Subcutaneous abdominal adipose tissue (tissue), 5 donors: ENCODE results near the gene ADORA2B.

Experiments used
- H3K27ac ChIP-seq: one replicate; pipeline ENCODE4 v1.7.0; 2013; ENCODE audit warnings: low read depth, mild to moderate bottlenecking, inconsistent platforms, low read length, moderate library complexity
- H3K27me3 ChIP-seq, 5 donors: one replicate each; pipeline ENCODE4 v1.7.0; 2013; ENCODE audit warnings: low read length in 5 of 5, inconsistent platforms in 1 of 5; ENCODE audit not compliant: control insufficient read depth in 5 of 5, insufficient read depth in 4 of 5
- H3K36me3 ChIP-seq, 5 donors: one replicate each; pipeline ENCODE4 v1.7.0; 2013; ENCODE audit warnings: low read length in 5 of 5; ENCODE audit not compliant: control insufficient read depth in 5 of 5, insufficient read depth in 5 of 5
- H3K4me1 ChIP-seq, 5 donors: one replicate each; pipeline ENCODE4 v1.7.0; 2013; ENCODE audit warnings: low read length in 5 of 5, mild to moderate bottlenecking in 3 of 5, moderate library complexity in 1 of 5; ENCODE audit not compliant: control insufficient read depth in 5 of 5, insufficient read depth in 5 of 5
- H3K4me3 ChIP-seq, 5 donors: one replicate each; pipeline ENCODE4 v1.7.0; 2013; ENCODE audit warnings: low read length in 5 of 5, low read depth in 1 of 5
- H3K9ac ChIP-seq, 5 donors: one replicate each; pipeline ENCODE4 v1.7.0; 2013; ENCODE audit warnings: low read length in 5 of 5, mild to moderate bottlenecking in 4 of 5, moderate library complexity in 3 of 5
- H3K9me3 ChIP-seq, 5 donors: one replicate each; pipeline ENCODE4 v1.7.0; 2013; ENCODE audit warnings: low read length in 5 of 5; ENCODE audit not compliant: control insufficient read depth in 5 of 5
- donor health status: healthy.
- donor health status: healthy.
- donor health status: healthy.
- donor health status: healthy.
- donor health status: healthy.

The ADORA2B gene

GRCh38 chr17:15965528-15965927 is 20.6 kb downstream of the ADORA2B start:
- H3K4me1 ChIP-seq = peaks cover 0 to 12% (median 7%) of the 10 kb centered on the region in 5 donors
- H3K9ac ChIP-seq = no peak overlapping the region
- no peak overlapping the region for H3K27ac ChIP-seq
- no peak overlapping the region for H3K4me3 ChIP-seq
- no peaks in the 10 kb centered on the region for H3K36me3 ChIP-seq
- H3K27me3 ChIP-seq = peaks cover 0 to 3% (median 0%) of the 10 kb centered on the region in 5 donors
- no peaks in the 10 kb centered on the region for H3K9me3 ChIP-seq

GRCh38 chr17:15966183-15966878 is 21.4 kb downstream of the ADORA2B start:
- H3K4me1 ChIP-seq = peaks cover 0 to 12% (median 7%) of the 10 kb centered on the region in 5 donors
- H3K27me3 ChIP-seq = peaks cover 0 to 3% (median 0%) of the 10 kb centered on the region in 5 donors
- H3K27ac ChIP-seq = no peak overlapping the region
- no peaks in the 10 kb centered on the region for H3K36me3 ChIP-seq
- no peaks in the 10 kb centered on the region for H3K9me3 ChIP-seq
- H3K9ac ChIP-seq = peak overlapping the region in 1 of 5 donors; percentile 26
- peak overlapping the region in 1 of 5 donors; percentile 5 for H3K4me3 ChIP-seq

- H3K9ac ChIP-seq = peak overlapping the region in 1 of 5 donors; percentile 26
Measured at GRCh38 chr17:15966879-15967248, 21.9 kb downstream of the ADORA2B start.

GRCh38 chr17:15967706-15968399 is 22.9 kb downstream of the ADORA2B start:
- Histone ChIP-seq H3K9ac (no peak overlapping the region), H3K4me1 (peaks cover 0 to 12% (median 7%) of the 10 kb centered on the region in 5 donors), H3K4me3 (no peak overlapping the region), H3K36me3 (no peaks in the 10 kb centered on the region), H3K9me3 (no peaks in the 10 kb centered on the region), H3K27me3 (peaks cover 0 to 3% (median 0%) of the 10 kb centered on the region in 5 donors), H3K27ac (no peak overlapping the region)

More at GRCh38 chr17:15966879-15967248, 21.9 kb downstream of the ADORA2B start:
- peaks cover 0 to 12% (median 7%) of the 10 kb centered on the region in 5 donors for H3K4me1 ChIP-seq
- no peak overlapping the region for H3K27ac ChIP-seq
- H3K9me3 ChIP-seq = no peaks in the 10 kb centered on the region
- H3K4me3 ChIP-seq = peak overlapping the region in 1 of 5 donors; percentile 5
- no peaks in the 10 kb centered on the region for H3K36me3 ChIP-seq
- H3K27me3 ChIP-seq = peaks cover 0 to 3% (median 0%) of the 10 kb centered on the region in 5 donors

GRCh38 chr17:15969463-15969862 is 24.5 kb downstream of the ADORA2B start:
- Histone ChIP-seq H3K36me3 (peaks cover 0 to 3% (median 0%) of the 10 kb centered on the region in 5 donors), H3K27ac (no peak overlapping the region), H3K9me3 (no peaks in the 10 kb centered on the region), H3K4me1 (peaks cover 0 to 12% (median 7%) of the 10 kb centered on the region in 5 donors), H3K9ac (no peak overlapping the region), H3K4me3 (no peak overlapping the region), H3K27me3 (peaks cover 0 to 3% (median 0%) of the 10 kb centered on the region in 5 donors)

GRCh38 chr17:15970500-15970899 is 25.6 kb downstream of the ADORA2B start:
- Histone ChIP-seq H3K9me3 (no peaks in the 10 kb centered on the region), H3K4me1 (peaks cover 0 to 12% (median 7%) of the 10 kb centered on the region in 5 donors), H3K27me3 (peaks cover 0 to 3% (median 0%) of the 10 kb centered on the region in 5 donors), H3K36me3 (peaks cover 0 to 14% (median 9%) of the 10 kb centered on the region in 5 donors), H3K27ac (no peak overlapping the region), H3K9ac (no peak overlapping the region), H3K4me3 (no peak overlapping the region)

- no peak overlapping the region for H3K27ac ChIP-seq
- H3K9ac ChIP-seq = no peak overlapping the region
- no peaks in the 10 kb centered on the region for H3K9me3 ChIP-seq
- peaks cover 0 to 10% (median 7%) of the 10 kb centered on the region in 5 donors for H3K4me1 ChIP-seq
- peaks cover 0 to 3% (median 0%) of the 10 kb centered on the region in 5 donors for H3K27me3 ChIP-seq
- peaks cover 0 to 16% (median 12%) of the 10 kb centered on the region in 5 donors for H3K36me3 ChIP-seq
- no peak overlapping the region for H3K4me3 ChIP-seq
Measured at GRCh38 chr17:15971098-15971678, 26.3 kb downstream of the ADORA2B start.

GRCh38 chr17:15971882-15972281 is 27.0 kb downstream of the ADORA2B start:
- no peaks in the 10 kb centered on the region for H3K27me3 ChIP-seq
- no peak overlapping the region for H3K4me3 ChIP-seq
- no peak overlapping the region for H3K27ac ChIP-seq
- peaks cover 4 to 23% (median 18%) of the 10 kb centered on the region in 5 donors for H3K36me3 ChIP-seq
- peaks cover 0 to 3% (median under 1%) of the 10 kb centered on the region in 5 donors for H3K4me1 ChIP-seq
- H3K9me3 ChIP-seq = no peaks in the 10 kb centered on the region
- H3K9ac ChIP-seq = no peak overlapping the region

- peaks cover 7 to 29% (median 22%) of the 10 kb centered on the region in 5 donors for H3K36me3 ChIP-seq
- H3K27ac ChIP-seq = no peak overlapping the region
- H3K4me3 ChIP-seq = no peak overlapping the region
- no peak overlapping the region for H3K9ac ChIP-seq
- no peaks in the 10 kb centered on the region for H3K9me3 ChIP-seq
- H3K4me1 ChIP-seq = no peaks in the 10 kb centered on the region
- no peaks in the 10 kb centered on the region for H3K27me3 ChIP-seq
Measured at GRCh38 chr17:15972497-15972951, 27.6 kb downstream of the ADORA2B start.
